Mucosa of stomach (tissue), 1 donor: ENCODE results near the gene C13orf46.

Source experiments
- H3K27me3 ChIP-seq: one replicate; pipeline ENCODE4 v1.7.0; 2013; ENCODE audit warnings: mild to moderate bottlenecking, low read length; ENCODE audit not compliant: control insufficient read depth, insufficient read depth
- H3K36me3 ChIP-seq: one replicate; pipeline ENCODE4 v1.7.0; 2013; ENCODE audit warnings: low read length; ENCODE audit not compliant: control insufficient read depth, insufficient read depth
- H3K4me1 ChIP-seq: one replicate; pipeline ENCODE4 v1.7.0; 2013; ENCODE audit warnings: mild to moderate bottlenecking, low read length; ENCODE audit not compliant: control insufficient read depth, insufficient read depth
- H3K4me3 ChIP-seq: one replicate; pipeline ENCODE4 v1.7.0; 2013; ENCODE audit warnings: low read length
- H3K9ac ChIP-seq: one replicate; pipeline ENCODE4 v1.7.0; 2013; ENCODE audit warnings: mild to moderate bottlenecking, low read length, moderate library complexity
- H3K9me3 ChIP-seq: one replicate; pipeline ENCODE4 v1.7.0; 2013; ENCODE audit warnings: mild to moderate bottlenecking, low read length, moderate library complexity; ENCODE audit not compliant: control insufficient read depth
- donor health status: Pancreatic carcinoma.

C13orf46 gene

DNA sequence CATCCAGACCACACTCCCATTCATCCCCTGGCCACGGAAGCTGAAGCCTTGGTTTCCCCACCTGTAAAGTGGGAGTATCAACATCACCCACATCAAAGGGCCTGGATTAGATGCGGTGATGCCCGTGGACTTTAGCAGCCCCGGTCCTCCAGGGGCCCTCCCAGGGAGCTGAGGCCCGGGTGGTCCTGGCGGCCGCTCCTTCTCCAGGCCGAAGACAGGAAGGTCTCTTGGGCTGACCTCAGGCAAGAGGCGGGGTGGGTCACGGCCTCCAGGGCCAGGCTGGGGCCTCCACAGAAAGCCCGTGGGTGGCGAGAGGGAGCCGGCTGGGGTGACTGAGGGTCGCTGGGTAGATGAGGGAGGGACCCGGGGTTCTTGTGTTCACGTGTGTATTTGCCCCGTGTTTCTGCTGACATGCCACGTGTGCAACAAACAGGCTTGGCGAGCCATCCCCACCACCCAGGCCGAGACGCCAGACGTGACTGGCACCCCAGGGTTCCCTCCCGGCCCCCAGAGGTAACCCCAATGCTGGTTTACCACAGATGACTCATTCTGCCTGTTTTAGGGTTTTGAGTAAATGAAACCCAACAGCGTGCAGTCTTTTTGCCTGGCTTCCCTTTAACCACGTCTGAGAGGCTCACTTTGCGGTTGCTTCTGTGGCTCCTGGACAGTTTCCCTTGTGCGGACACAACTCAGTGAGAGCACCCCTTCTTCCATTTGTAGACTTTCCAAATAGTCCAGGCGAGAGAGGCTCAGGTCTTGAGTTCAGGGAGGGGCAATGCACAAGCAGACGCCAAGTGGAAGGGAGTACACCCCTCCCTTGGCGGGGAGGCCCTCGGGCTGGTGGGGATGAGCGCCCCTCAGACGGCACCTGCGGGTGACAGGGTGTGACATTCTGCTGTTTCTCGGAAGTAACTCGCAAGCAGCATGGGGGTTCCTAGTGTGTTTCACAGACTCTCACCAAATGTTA, 42.9 kb downstream of the C13orf46 start:
- no peak overlapping the region for H3K9ac ChIP-seq
- no peaks in the 10 kb centered on the region for H3K9me3 ChIP-seq
- H3K4me1 ChIP-seq: peaks cover 5% of the 10 kb centered on the region
- peaks cover 13% of the 10 kb centered on the region for H3K27me3 ChIP-seq
- H3K4me3 ChIP-seq: no peak overlapping the region
- H3K36me3 ChIP-seq: no peaks in the 10 kb centered on the region

DNA sequence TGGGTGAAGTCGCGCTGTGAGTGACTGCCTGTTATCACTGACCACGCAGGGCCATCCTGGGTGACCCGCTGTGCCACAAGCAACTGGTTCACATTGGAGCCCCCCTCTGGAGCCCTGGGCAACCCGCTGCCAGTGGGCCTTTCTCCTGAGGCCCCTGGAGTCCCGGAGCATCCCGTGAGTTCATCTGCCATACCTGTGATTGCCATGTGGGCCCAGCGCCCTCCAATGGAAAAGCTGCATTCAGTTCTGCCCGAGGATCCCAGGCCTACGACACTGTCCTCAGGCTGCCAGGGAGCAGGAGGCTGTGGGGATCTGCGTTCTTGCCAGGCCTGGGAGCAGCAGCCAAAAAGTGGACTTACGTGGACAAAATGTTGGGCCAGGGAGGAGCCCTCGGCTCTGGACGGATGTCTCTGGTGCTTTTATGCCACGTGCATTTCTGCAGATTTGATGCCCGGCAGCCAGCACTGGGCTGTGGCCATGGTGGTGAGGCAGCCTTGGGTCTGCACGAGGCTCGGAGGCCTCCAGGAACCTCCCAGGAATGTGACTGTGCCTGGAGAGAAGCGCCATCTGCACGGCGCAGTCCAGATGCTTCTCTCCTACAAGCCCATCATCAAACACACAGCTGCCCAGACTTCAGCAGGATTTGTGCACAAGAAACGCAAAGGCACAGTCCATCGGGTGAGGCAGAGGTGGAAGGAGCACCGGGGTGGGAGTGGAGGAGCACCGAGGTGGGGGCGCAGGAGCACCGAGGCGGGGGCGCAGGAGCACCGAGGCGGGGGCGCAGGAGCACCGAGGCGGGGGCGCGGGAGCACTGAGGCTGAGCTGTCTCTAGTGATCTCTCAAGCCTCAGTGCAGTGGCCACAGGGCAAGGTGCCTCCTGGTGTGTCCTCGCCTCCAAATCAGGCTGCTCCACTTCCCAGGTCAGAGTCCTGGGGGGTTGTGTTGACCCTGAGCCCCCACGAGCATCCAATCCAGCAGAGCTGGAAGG, 44.0 kb downstream of the C13orf46 start:
- no peak overlapping the region for H3K9ac ChIP-seq
- H3K9me3 ChIP-seq: no peaks in the 10 kb centered on the region
- H3K27me3 ChIP-seq: peaks cover 7% of the 10 kb centered on the region
- no peak overlapping the region for H3K4me3 ChIP-seq
- H3K4me1 ChIP-seq: peaks cover 5% of the 10 kb centered on the region
- no peaks in the 10 kb centered on the region for H3K36me3 ChIP-seq

DNA sequence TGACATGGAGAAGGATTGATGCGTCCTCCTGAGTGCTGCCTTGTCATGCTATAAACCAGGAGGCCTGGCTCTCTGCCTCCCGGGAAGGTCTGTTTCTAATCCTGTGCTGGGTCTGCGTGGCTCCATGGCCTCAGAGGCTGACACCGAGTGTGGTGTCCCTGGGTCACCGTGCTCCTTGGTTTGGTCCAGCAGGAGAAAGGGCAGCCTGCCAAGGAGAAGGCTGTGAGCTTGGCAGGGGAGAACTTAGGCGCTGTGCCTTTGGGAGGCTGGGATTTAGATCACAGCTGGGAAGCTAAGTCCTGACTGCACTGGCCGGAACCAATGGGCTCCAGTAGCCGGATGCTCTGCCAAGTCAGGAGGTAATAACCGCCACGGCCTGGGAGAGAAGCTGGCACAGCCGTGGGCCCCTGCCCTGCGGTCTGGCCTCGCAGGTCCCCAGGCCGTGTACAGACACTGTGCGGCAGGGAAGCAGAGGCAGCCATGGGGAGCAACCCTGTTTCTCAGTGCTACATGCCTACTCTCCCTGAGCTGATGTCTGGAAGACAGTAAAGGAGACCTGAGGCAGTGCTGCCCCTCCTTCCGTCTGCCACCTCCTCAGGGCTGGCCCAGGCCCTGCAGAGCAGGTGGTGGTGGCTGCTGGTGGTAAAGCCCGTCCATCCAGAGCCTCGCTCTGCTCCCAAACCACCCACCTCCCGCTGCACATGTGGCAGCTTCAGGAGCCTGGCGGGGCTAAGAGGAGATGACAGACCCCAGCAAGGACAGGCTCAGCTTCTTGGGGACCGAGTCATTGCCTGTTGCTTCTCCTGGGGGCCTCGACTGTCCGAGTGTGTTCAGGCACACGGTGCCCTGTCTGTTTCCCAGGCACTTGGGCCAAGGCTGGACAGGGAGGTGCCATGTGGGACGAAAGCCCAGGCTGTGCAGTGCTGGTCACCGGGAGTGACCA, 44.9 kb downstream of the C13orf46 start:
- peaks cover 5% of the 10 kb centered on the region for H3K4me1 ChIP-seq
- no peak overlapping the region for H3K9ac ChIP-seq
- H3K4me3 ChIP-seq: no peak overlapping the region
- no peaks in the 10 kb centered on the region for H3K9me3 ChIP-seq
- no peaks in the 10 kb centered on the region for H3K36me3 ChIP-seq
- peaks cover 2% of the 10 kb centered on the region for H3K27me3 ChIP-seq

DNA sequence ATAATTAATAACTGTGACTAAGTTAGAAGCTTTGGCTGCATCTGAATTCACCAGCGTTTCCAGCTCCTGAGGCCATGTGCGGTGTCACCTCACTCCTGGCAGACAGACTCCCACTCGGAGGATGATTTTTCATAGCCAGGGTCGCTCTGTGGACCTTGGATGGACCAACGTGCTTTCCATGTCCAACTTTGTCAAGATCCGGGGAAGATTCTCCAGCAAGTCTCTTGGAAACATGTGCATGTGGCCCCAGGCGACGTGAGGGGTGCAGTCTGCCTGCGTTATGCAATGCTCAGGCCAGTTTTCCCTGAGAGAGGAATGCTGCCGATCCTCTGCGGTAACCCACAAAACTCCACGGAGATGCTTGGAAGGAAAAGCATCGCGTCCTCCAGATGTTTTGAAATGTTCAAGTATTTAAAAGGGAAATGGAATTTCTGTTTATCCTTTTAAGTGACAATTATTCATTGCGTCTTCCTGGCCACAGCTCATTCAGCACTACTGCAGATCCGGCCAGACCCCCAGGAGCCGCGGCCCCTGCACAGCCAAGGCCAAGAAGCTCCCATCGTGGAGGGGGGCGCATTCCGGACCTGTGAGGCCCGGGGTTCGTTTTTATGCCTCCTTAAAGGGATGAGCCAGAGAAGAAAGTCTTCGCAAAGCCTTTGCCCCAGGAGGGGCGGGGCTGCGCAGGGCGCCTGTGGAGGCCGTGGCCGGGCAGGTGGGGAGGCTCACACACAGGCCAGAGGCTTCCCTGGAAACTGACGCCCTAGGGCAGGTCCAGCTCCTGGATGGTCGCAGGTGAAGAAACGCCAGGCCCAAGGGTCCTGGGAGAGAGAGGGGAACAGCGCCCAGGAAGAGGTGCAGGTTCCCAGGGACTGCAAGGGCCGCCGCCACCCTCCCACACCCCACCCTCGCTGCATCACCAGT, 46.0 kb downstream of the C13orf46 start:
- no peak overlapping the region for H3K4me3 ChIP-seq
- H3K9me3 ChIP-seq: no peaks in the 10 kb centered on the region
- no peaks in the 10 kb centered on the region for H3K27me3 ChIP-seq
- no peak overlapping the region for H3K9ac ChIP-seq
- H3K36me3 ChIP-seq: no peaks in the 10 kb centered on the region
- peaks cover 5% of the 10 kb centered on the region for H3K4me1 ChIP-seq

DNA sequence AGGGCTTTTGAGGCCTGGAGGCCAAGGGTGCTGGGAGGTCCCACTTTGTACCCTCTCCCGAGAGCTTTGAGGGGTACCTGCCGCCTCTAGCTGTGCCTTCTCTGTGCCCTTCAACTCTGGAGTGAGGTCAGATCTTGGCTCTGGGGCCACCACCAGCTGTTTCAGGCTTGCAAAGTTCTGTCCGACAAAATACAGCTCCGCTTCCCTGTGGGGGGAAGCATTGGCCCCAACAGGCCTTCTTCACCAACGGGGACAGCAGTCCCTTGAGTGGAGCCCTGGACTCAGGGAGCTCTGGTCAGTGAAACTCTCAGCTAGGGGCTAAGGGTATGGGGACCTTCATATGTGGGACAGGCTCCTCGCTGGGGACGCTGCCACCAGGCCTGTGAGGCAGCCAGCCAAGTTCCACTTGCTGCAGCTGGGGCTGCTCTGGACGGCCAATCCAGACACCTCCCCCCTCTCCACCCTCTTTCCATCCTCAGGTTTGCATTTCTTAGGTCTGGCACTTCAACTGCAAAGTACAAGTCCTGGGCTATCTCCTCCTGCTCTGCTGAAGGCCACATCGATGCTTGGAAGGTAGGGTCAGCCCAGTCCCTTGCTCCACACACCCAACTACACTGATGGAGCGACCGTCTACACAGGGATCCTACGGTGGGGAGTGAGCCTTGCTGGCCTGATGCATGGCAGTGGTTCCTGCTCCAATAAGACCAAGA, 46.8 kb downstream of the C13orf46 start:
- peaks cover 5% of the 10 kb centered on the region for H3K4me1 ChIP-seq
- no peak overlapping the region for H3K9ac ChIP-seq

DNA sequence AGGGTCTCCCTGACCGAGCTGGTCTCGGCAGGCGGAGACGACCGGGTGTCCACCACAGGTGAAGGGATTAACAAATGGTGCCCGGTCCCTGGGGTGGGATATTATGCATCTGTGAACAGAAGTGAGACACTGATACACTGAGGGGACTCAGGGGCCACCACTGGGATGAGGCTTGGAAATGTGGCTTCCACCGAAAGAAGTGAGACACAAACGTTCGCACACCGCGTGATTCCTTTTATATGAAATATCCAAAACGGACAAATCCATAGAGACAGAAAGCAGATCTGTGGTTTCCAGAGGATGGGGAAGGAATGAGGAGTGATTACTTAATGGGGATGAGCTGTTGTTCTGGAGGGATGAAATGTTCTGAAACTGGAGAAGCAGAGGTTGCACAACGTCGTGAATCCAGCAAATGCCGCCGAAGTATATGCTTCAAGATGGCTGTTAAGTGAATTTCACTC, 47.5 kb downstream of the C13orf46 start:
- peaks cover 5% of the 10 kb centered on the region for H3K4me1 ChIP-seq
- peaks cover 4% of the 10 kb centered on the region for H3K9me3 ChIP-seq
- no peak overlapping the region for H3K9ac ChIP-seq
- H3K36me3 ChIP-seq: no peaks in the 10 kb centered on the region
- H3K4me3 ChIP-seq: no peak overlapping the region
- H3K27me3 ChIP-seq: no peaks in the 10 kb centered on the region

More for the DNA sequence above, 46.8 kb downstream of the C13orf46 start:
- no peak overlapping the region for H3K4me3 ChIP-seq
- no peaks in the 10 kb centered on the region for H3K27me3 ChIP-seq
- H3K36me3 ChIP-seq: no peaks in the 10 kb centered on the region
- H3K9me3 ChIP-seq: no peaks in the 10 kb centered on the region

DNA sequence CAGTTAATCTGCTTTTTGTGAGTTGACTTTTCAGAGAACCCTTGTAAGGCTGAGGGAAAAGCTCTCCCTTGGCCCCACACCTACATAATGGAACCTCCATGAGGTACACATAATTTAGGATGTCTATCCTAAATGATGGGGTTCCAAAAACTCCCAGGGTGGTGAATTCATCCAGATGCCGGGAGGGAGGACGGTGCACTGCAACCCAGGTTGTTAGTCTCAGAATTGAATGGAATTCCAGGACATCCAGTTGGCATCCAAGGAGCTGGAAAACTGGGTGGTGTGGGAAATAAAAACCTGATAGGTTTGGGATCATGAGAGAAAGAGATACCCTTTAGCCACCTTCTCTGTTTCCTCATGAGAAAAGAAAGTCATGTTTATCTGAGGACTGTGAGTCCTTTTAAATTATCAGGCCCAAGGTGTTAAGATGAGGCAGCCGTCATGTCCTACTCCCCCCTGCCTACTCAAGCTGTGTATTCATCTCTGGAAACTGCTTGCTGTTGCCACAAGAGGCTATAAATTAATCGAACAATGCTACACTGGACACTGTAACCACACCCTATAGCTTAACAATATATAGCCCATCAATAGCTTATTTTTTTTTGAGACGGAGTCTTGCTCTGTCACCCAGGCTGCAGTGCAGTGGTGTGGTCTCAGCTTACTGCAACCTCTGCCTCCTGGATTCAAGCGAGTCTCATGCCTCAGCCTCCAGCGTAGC, 49.5 kb downstream of the C13orf46 start:
- H3K27me3 ChIP-seq: no peaks in the 10 kb centered on the region
- peaks cover 4% of the 10 kb centered on the region for H3K9me3 ChIP-seq
- H3K9ac ChIP-seq: no peak overlapping the region
- no peaks in the 10 kb centered on the region for H3K36me3 ChIP-seq
- peaks cover 5% of the 10 kb centered on the region for H3K4me1 ChIP-seq
- no peak overlapping the region for H3K4me3 ChIP-seq

DNA sequence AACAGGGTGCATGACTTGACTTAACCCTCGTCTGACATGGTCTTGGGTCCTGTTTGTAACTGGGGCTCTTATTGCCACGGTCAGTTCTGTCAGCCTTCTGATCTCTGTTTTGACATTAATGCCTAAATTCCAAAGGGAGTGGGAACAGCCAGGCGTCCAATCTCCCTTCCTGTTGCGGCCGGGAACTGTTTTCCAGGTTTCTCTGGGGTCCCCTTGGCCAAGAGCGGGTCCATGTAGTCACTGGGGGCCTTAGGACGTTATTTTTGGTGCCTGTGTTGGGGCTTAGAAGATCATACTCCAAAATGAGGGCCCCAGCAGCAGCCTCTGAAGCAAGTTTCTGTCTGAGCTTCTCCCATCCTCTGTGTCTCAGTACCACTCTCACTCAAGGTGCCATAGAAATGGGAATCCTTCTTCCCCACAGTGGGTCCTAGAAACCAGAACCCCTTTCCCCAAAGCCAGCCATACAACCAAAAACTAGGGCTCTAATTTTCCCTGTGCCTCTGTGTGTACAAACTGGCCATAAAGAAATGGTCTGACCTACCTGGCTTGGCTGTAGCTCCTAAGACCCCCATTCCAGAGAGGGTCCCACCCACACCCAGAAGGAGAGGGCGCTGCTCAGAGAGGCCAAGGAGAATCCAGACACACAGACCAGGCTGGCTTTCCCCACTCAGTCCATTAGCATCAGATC, 50.4 kb downstream of the C13orf46 start:
- H3K27me3 ChIP-seq: peaks cover under 1% of the 10 kb centered on the region
- H3K9me3 ChIP-seq: peaks cover 4% of the 10 kb centered on the region
- H3K4me3 ChIP-seq: no peak overlapping the region
- no peaks in the 10 kb centered on the region for H3K36me3 ChIP-seq
- no peak overlapping the region for H3K9ac ChIP-seq
- H3K4me1 ChIP-seq: peaks cover 5% of the 10 kb centered on the region

DNA sequence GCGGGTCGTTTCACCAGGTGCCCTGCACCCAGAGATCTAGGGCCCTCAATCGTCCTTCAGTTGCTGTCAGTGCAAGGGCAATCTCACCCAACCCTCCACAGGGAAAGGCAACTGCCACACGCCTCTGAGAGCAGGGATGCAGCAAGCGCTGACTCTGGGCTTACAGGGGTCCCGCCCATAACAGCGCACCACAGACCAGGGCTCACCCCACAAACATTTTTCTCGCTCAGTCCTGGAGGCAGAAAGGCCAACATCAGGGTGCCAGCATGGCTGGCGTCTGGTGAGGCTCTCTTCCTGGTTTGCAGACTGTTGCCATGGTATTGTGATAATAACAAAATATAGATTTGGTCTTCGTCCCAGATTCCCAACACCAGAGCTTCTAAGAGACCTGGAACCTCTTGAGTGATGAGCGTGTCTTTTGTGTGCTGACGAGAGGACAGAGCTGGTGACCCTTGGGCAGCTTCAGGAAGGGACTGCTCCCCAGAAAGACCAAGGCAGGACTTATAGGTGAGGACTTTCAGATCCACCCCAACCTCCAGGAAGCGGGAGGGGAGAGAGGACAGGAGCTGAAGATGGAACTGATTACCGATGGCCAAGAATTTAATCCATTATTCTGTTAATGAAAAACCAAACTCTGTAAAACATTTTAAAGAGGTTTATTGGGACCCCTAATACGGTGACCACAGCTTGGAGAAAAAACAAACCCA, 51.3 kb downstream of the C13orf46 start:
- peaks cover 4% of the 10 kb centered on the region for H3K9me3 ChIP-seq
- peaks cover 6% of the 10 kb centered on the region for H3K27me3 ChIP-seq
- no peak overlapping the region for H3K4me3 ChIP-seq
- no peak overlapping the region for H3K9ac ChIP-seq
- H3K36me3 ChIP-seq: no peaks in the 10 kb centered on the region
- peaks cover 5% of the 10 kb centered on the region for H3K4me1 ChIP-seq
